Measurements from ENCODE around the gene MYD88. TPM values are rescaled to one million over a fixed set of nuclear protein-coding genes. Genes with fewer than 3 reads are reported as not detected.

The MYD88 gene
- total and polyA plus RNA-seq, 9 of the 15 experiments (the other 6 are each of a cell fraction or from before 2014, with no cell fraction given): 3.2 to 47.3 (median 27.6) TPM

GRCh38 chr3:38165722-38166387 lies 27.4 kb downstream of the MYD88 start (continued):
- no peak for TF ChIP-seq FOXP1 (CRISPR knock-in tag; IDR thresholded peaks at IDR 0.05)
- peak; percentile 82 for TF ChIP-seq VEZF1 (CRISPR knock-in tag; IDR thresholded peaks at IDR 0.05)
- TF ChIP-seq, protein P1, sequence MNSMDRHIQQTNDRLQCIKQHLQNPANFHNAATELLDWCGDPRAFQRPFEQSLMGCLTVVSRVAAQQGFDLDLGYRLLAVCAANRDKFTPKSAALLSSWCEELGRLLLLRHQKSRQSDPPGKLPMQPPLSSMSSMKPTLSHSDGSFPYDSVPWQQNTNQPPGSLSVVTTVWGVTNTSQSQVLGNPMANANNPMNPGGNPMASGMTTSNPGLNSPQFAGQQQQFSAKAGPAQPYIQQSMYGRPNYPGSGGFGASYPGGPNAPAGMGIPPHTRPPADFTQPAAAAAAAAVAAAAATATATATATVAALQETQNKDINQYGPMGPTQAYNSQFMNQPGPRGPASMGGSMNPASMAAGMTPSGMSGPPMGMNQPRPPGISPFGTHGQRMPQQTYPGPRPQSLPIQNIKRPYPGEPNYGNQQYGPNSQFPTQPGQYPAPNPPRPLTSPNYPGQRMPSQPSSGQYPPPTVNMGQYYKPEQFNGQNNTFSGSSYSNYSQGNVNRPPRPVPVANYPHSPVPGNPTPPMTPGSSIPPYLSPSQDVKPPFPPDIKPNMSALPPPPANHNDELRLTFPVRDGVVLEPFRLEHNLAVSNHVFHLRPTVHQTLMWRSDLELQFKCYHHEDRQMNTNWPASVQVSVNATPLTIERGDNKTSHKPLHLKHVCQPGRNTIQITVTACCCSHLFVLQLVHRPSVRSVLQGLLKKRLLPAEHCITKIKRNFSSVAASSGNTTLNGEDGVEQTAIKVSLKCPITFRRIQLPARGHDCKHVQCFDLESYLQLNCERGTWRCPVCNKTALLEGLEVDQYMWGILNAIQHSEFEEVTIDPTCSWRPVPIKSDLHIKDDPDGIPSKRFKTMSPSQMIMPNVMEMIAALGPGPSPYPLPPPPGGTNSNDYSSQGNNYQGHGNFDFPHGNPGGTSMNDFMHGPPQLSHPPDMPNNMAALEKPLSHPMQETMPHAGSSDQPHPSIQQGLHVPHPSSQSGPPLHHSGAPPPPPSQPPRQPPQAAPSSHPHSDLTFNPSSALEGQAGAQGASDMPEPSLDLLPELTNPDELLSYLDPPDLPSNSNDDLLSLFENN (IDR thresholded peaks at IDR 0.05; ENCODE audit: low read depth in 2 of 2, low read length in 2 of 2): no peak
- no peak for TF ChIP-seq FUS (optimal IDR thresholded peaks at IDR 0.05; ENCODE audit: low read depth, low read length)
- TF ChIP-seq, protein P2, sequence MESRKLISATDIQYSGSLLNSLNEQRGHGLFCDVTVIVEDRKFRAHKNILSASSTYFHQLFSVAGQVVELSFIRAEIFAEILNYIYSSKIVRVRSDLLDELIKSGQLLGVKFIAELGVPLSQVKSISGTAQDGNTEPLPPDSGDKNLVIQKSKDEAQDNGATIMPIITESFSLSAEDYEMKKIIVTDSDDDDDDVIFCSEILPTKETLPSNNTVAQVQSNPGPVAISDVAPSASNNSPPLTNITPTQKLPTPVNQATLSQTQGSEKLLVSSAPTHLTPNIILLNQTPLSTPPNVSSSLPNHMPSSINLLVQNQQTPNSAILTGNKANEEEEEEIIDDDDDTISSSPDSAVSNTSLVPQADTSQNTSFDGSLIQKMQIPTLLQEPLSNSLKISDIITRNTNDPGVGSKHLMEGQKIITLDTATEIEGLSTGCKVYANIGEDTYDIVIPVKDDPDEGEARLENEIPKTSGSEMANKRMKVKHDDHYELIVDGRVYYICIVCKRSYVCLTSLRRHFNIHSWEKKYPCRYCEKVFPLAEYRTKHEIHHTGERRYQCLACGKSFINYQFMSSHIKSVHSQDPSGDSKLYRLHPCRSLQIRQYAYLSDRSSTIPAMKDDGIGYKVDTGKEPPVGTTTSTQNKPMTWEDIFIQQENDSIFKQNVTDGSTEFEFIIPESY (CRISPR knock-in tag; IDR thresholded peaks at IDR 0.05): no peak
- TF ChIP-seq, protein P3, sequence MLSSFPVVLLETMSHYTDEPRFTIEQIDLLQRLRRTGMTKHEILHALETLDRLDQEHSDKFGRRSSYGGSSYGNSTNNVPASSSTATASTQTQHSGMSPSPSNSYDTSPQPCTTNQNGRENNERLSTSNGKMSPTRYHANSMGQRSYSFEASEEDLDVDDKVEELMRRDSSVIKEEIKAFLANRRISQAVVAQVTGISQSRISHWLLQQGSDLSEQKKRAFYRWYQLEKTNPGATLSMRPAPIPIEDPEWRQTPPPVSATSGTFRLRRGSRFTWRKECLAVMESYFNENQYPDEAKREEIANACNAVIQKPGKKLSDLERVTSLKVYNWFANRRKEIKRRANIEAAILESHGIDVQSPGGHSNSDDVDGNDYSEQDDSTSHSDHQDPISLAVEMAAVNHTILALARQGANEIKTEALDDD (IDR thresholded peaks at IDR 0.05): no peak
- 0 out of 2 replicates have a peak, but pooled peaks have one; percentile 70 for TF ChIP-seq CTBP1 (IDR thresholded peaks at IDR 0.05; ENCODE audit: borderline replicate concordance)
- no peak for TF ChIP-seq SPI1 (IDR thresholded peaks at IDR 0.05; ENCODE audit: borderline replicate concordance, low read depth, low read length)
- peak; percentile 6; the same call in 1 of the 2 replicates for TF ChIP-seq NCOR1 (IDR thresholded peaks at IDR 0.05)
- no peak for TF ChIP-seq TEAD2 (tag; IDR thresholded peaks at IDR 0.05)
- TF ChIP-seq CLOCK (CRISPR knock-in tag; IDR thresholded peaks at IDR 0.05; ENCODE audit: borderline replicate concordance): no peak
